H1 (cell line): ENCODE measurements around the gene TSPAN33. TPM values are rescaled to one million over a fixed set of nuclear protein-coding genes. Genes with fewer than 3 reads are reported as not detected.

ENCODE experiments used
- CTCF ChIA-PET: fragments of 300-600 bp; sonication (Branson Sonifier 250); formaldehyde crosslinking; loops from one replicate; lab custom pipeline; 2021; ENCODE audit not compliant: partially characterized antibody; lab: Charles Lee
- POLR2A ChIA-PET: fragments of 300-600 bp; sonication (Branson Sonifier 250); formaldehyde crosslinking; loops from one replicate; lab custom pipeline; 2021; ENCODE audit warnings: inconsistent platforms; ENCODE audit not compliant: partially characterized antibody; lab: Charles Lee
- DNase-seq, 2 experiments: peaks; one replicate each; pipeline versions ENCODE4 v3.0.0 to v3.0.0-alpha.2; 2010 to 2022; ENCODE audit warnings: low spot score in 2 of 2, low read depth in 1 of 2, mixed read lengths in 1 of 2
- FAIRE-seq: peaks from 2 replicates; lab custom pipeline; 2011; peaks lifted over from hg19 to GRCh38; lab: Jason Lieb, UNC
- H2AFZ ChIP-seq: 2 replicates; pipeline ENCODE4 v1.8.1; 2012; ENCODE audit warnings: low read length, inconsistent platforms
- H2AK5ac ChIP-seq: 2 replicates; pipeline ENCODE4 v1.6.1; 2013; ENCODE audit warnings: low read depth, low read length
- H2BK120ac ChIP-seq: replicated peaks from 2 replicates; pipeline ENCODE3; 2013; ENCODE audit warnings: low read depth, low read length, inconsistent platforms
- H2BK12ac ChIP-seq: 2 replicates; pipeline ENCODE4 v1.6.1; 2013; ENCODE audit warnings: low read depth, low read length
- H2BK15ac ChIP-seq: 2 replicates; pipeline ENCODE4 v1.6.1; 2013; ENCODE audit warnings: low read length
- H2BK20ac ChIP-seq: 2 replicates; pipeline ENCODE4 v1.6.1; 2013; ENCODE audit warnings: low read length
- H2BK5ac ChIP-seq: 2 replicates; pipeline ENCODE4 v1.6.1; 2013; ENCODE audit warnings: low read depth, low read length
- H3K14ac ChIP-seq: 2 replicates; pipeline ENCODE4 v1.6.1; 2013; ENCODE audit warnings: inconsistent platforms; ENCODE audit not compliant: insufficient read length
- H3K18ac ChIP-seq: 2 replicates; pipeline ENCODE4 v1.6.1; 2013; ENCODE audit warnings: low read length; ENCODE audit errors: extremely low read depth
- H3K23ac ChIP-seq: 2 replicates; pipeline ENCODE4 v1.6.1; 2013; ENCODE audit warnings: inconsistent platforms; ENCODE audit not compliant: insufficient read length
- H3K23me2 ChIP-seq: 2 replicates; pipeline ENCODE4 v1.6.1; 2013; ENCODE audit warnings: low read depth, low read length
- H3K27ac ChIP-seq: 2 replicates; pipeline ENCODE4 v1.6.1; 2011; ENCODE audit warnings: low read depth, low read length, inconsistent platforms
- H3K27me3 ChIP-seq, 4 experiments: replicated peaks in 1 of 4; 1 replicate in 1 of 4; 2 replicates in 3 of 4; pipeline versions ENCODE4 v1.6.1 to v1.8.1; 2011 to 2013; ENCODE audit warnings: low read length in 3 of 4, mild to moderate bottlenecking in 3 of 4, inconsistent platforms in 2 of 4, mixed read lengths in 2 of 4, moderate library complexity in 1 of 4; ENCODE audit not compliant: control insufficient read depth in 3 of 4, insufficient read depth in 3 of 4; ENCODE audit errors: extremely low read depth in 1 of 4
- H3K36me3 ChIP-seq, 4 experiments: 2 replicates each; pipeline versions ENCODE4 v1.6.1 to v1.8.1; 2011 to 2013; ENCODE audit warnings: mild to moderate bottlenecking in 4 of 4, low read length in 3 of 4, moderate library complexity in 2 of 4, control low read depth in 1 of 4, inconsistent platforms in 1 of 4; ENCODE audit not compliant: insufficient read depth in 4 of 4, control insufficient read depth in 2 of 4
- H3K4ac ChIP-seq: replicated peaks from 2 replicates; pipeline ENCODE3; 2013; ENCODE audit warnings: low read length, low read depth, mixed read lengths, inconsistent platforms; ENCODE audit not compliant: insufficient read length
- H3K4me1 ChIP-seq, 4 experiments: replicated peaks in 1 of 4; 1 replicate in 1 of 4; 2 replicates in 3 of 4; pipeline versions ENCODE4 v1.6.1 to v1.8.1; 2011 to 2013; ENCODE audit warnings: low read length in 3 of 4, inconsistent platforms in 2 of 4, mixed read lengths in 1 of 4; ENCODE audit not compliant: insufficient read depth in 4 of 4, control insufficient read depth in 3 of 4
- H3K4me2 ChIP-seq, 2 experiments: 2 replicates each; pipeline versions ENCODE4 v1.6.1 to v1.8.1; 2011 to 2013; ENCODE audit warnings: low read depth in 2 of 2, low read length in 2 of 2, control low read depth in 1 of 2, inconsistent platforms in 1 of 2, mild to moderate bottlenecking in 1 of 2; ENCODE audit not compliant: insufficient read depth in 1 of 2
- H3K4me3 ChIP-seq, 4 experiments: fragments of 200-600, 300-600 bp in 1 of 4; sonication (generic), shearing (Covaris generic), sonication (Bioruptor Twin) in 1 of 4; 2 replicates each; pipeline versions ENCODE4 v1.5.1 to v1.8.1; 2011 to 2016; ENCODE audit warnings: low read length in 4 of 4, low read depth in 3 of 4, control low read depth in 2 of 4, inconsistent platforms in 2 of 4, mild to moderate bottlenecking in 2 of 4, mixed read lengths in 1 of 4, moderate library complexity in 1 of 4; ENCODE audit not compliant: insufficient read depth in 2 of 4; ENCODE audit errors: extremely low read depth in 1 of 4
- H3K56ac ChIP-seq: replicated peaks from 2 replicates; pipeline ENCODE3; 2013; ENCODE audit warnings: low read depth, mild to moderate bottlenecking, mixed read lengths, low read length, inconsistent platforms; ENCODE audit not compliant: insufficient read length
- H3K79me1 ChIP-seq: 2 replicates; pipeline ENCODE4 v1.6.1; 2013; ENCODE audit warnings: low read depth, low read length, control low read depth
- H3K79me2 ChIP-seq, 2 experiments: 2 replicates each; pipeline versions ENCODE4 v1.6.1 to v1.8.1; 2012 to 2013; ENCODE audit warnings: low read length in 2 of 2, mild to moderate bottlenecking in 2 of 2, inconsistent platforms in 1 of 2; ENCODE audit not compliant: insufficient read depth in 2 of 2, control insufficient read depth in 1 of 2
- H3K9ac ChIP-seq, 4 experiments: replicated peaks in 1 of 4; 1 replicate in 1 of 4; 2 replicates in 3 of 4; pipeline versions ENCODE4 v1.6.1 to v1.8.1; 2011 to 2013; ENCODE audit warnings: low read depth in 3 of 4, low read length in 3 of 4, control low read depth in 2 of 4, mild to moderate bottlenecking in 2 of 4, moderate library complexity in 2 of 4, inconsistent platforms in 1 of 4; ENCODE audit errors: extremely low read depth in 1 of 4
- H3K9me3 ChIP-seq, 2 experiments: 2 replicates each; pipeline versions ENCODE4 v1.6.1 to v1.8.1; 2012 to 2013; ENCODE audit warnings: mild to moderate bottlenecking in 2 of 2, moderate library complexity in 2 of 2, control low read depth in 1 of 2, inconsistent platforms in 1 of 2, low read depth in 1 of 2, low read length in 1 of 2, mixed read lengths in 1 of 2; ENCODE audit not compliant: insufficient read depth in 2 of 2
- H4K20me1 ChIP-seq, 2 experiments: replicated peaks in 1 of 2; 2 replicates each; pipeline versions ENCODE3 to v1.8.1; 2011 to 2013; ENCODE audit warnings: inconsistent platforms in 2 of 2, low read length in 2 of 2, mild to moderate bottlenecking in 1 of 2; ENCODE audit not compliant: insufficient read depth in 2 of 2, control insufficient read depth in 1 of 2
- H4K5ac ChIP-seq: 2 replicates; pipeline ENCODE4 v1.6.1; 2013; ENCODE audit warnings: low read length, low read depth, mixed read lengths, inconsistent platforms; ENCODE audit not compliant: insufficient read length
- H4K8ac ChIP-seq: 2 replicates; pipeline ENCODE4 v1.8.0; 2013; ENCODE audit warnings: mild to moderate bottlenecking, moderate library complexity, low read length, inconsistent platforms; ENCODE audit not compliant: insufficient read depth; ENCODE audit errors: extremely low read depth
- H4K91ac ChIP-seq: replicated peaks from 2 replicates; pipeline ENCODE3; 2013; ENCODE audit warnings: low read length, mixed read lengths, inconsistent platforms; ENCODE audit not compliant: insufficient read length
- ATF2 ChIP-seq: IDR thresholded peaks from 2 replicates; pipeline ENCODE4 v1.6.1; 2012; ENCODE audit warnings: low read length, inconsistent platforms
- CBX8 ChIP-seq: fragments of 300-800, 300-1000 bp; sonication (generic); IDR thresholded peaks from 2 replicates; pipeline ENCODE4 v1.7.1; 2016; ENCODE audit warnings: low read depth, low read length, borderline replicate concordance
- CREB1 ChIP-seq: IDR thresholded peaks from 2 replicates; pipeline ENCODE4 v1.6.1; 2012; ENCODE audit warnings: inconsistent platforms
- EGR1 ChIP-seq: IDR thresholded peaks from 2 replicates; pipeline ENCODE4 v1.6.1; 2011; ENCODE audit warnings: low read depth, low read length, borderline replicate concordance
- KDM4A ChIP-seq: IDR thresholded peaks from one replicate; pipeline ENCODE4 v1.7.1; 2012; ENCODE audit warnings: low read depth, mild to moderate bottlenecking, moderate library complexity, low read length, inconsistent platforms; ENCODE audit not compliant: severe bottlenecking
- MAX ChIP-seq: IDR thresholded peaks from 2 replicates; pipeline ENCODE4 v1.6.1; 2012; ENCODE audit warnings: inconsistent platforms
- POLR2AphosphoS5 ChIP-seq: IDR thresholded peaks from 2 replicates; pipeline ENCODE4 v1.6.1; 2011; ENCODE audit warnings: low read depth, low read length
- SIN3A ChIP-seq, 2 experiments: IDR thresholded peaks in 1 of 2; conservative IDR thresholded peaks in 1 of 2; 2 replicates each; pipeline ENCODE4 v1.6.1; 2011 to 2012; ENCODE audit warnings: low read length in 2 of 2, improper control_type of control experiment in 1 of 2, low read depth in 1 of 2, mild to moderate bottlenecking in 1 of 2
- TBP ChIP-seq: IDR thresholded peaks from 2 replicates; pipeline ENCODE4 v1.6.1; 2011; ENCODE audit warnings: low read depth, low read length, improper control_type of control experiment
- WGBS, 2 experiments: shearing (Covaris generic) in 1 of 2; methylation state at CpG; one replicate each; pipeline versions ENCODE4 v1.1.6 to v1.1.7; 2013 to 2015; ENCODE audit warnings: low lambda C conversion rate in 2 of 2, mixed read lengths in 2 of 2, inconsistent platforms in 1 of 2, low coverage in 1 of 2, missing lambda C conversion rate in 1 of 2; ENCODE audit not compliant: insufficient replicate concordance in 2 of 2, insufficient coverage in 1 of 2, insufficient read length in 1 of 2; ENCODE audit errors: extremely low coverage in 1 of 2, missing lambda C conversion rate in 1 of 2; 5-methylcytosine and 5-hydroxymethylcytosine counted together
- polyA plus RNA-seq, 7 experiments: library from polyadenylated mRNA; depleted of rRNA in 3 of 7; stranded (reverse) in 5 of 7; unstranded in 2 of 7; fragments of >200 nt in 5 of 7; fragments of 200-250 nt in 2 of 7; gene quantifications; 1 replicate in 5 of 7; 2 replicates in 1 of 7; 4 replicates in 1 of 7; pipeline versions ENCODE4 v1.2.1 to v1.2.3, GENCODE V29; 2011 to 2013; ENCODE audit warnings: missing spikeins in 2 of 7, mixed read lengths in 2 of 7
- total RNA-seq: library from RNA; stranded (reverse); fragmentation: NEBNext Ultra II Directional; extraction: Animal tissue kit (Norgen Biotek cat#: 25700); gene quantifications from 2 replicates; pipeline ENCODE4 v1.2.1, GENCODE V29; 2021

The TSPAN33 gene
- total and polyA plus RNA-seq, 2 of the 8 experiments (the other 6 are each of a cell fraction or from before 2014, with no cell fraction given) = 42.8 to 47.1 TPM

- Histone ChIP-seq H2BK20ac (peak within 1 kb of the TSS; percentile 37; the same call in 1 of the 2 replicates), H3K23me2 (peaks cover 16% of the 10 kb centered on the region), H4K20me1 (peaks cover 13 to 14% of the 10 kb centered on the region in 2 experiments), H3K23ac (no peak within 1 kb of the TSS), H2BK5ac (peak within 1 kb of the TSS; percentile 48; the same call in 1 of the 2 replicates), H3K4me2 (peak within 1 kb of the TSS; percentile 91), H3K27ac (peak within 1 kb of the TSS; percentile 48; the same call in 1 of the 2 replicates), H3K9me3 (no peaks in the 10 kb centered on the region), H2BK15ac (0 out of 2 replicates have a peak within 1 kb of the TSS, but pooled peaks have one; percentile 54), H3K14ac (no peak within 1 kb of the TSS), H3K79me1 (peaks cover 10% of the 10 kb centered on the region), H4K8ac (peak within 1 kb of the TSS; percentile 86), H3K36me3 (peaks cover 0 to 6% (median 2%) of the 10 kb centered on the region in 4 experiments; a peak in 1 of 8 replicates), H3K27me3 (peaks cover 0 to 12% (median 6%) of the 10 kb centered on the region in 4 experiments; a peak in 4 of 7 replicates), H2BK12ac (peak within 1 kb of the TSS; percentile 85; the same call in 1 of the 2 replicates), H2AFZ (peak within 1 kb of the TSS; percentile 30; the same call in 1 of the 2 replicates), H3K9ac (peak within 1 kb of the TSS; percentile 81 to 96 (median 85)), H3K56ac (peak within 1 kb of the TSS; percentile 35), H2AK5ac (no peak within 1 kb of the TSS), H3K4ac (peak within 1 kb of the TSS; percentile 91), H3K18ac (peak within 1 kb of the TSS; percentile 84), H3K4me1 (peaks cover 4 to 12% (median 9%) of the 10 kb centered on the region in 4 experiments; a peak in 6 of 7 replicates), H4K5ac (no peak within 1 kb of the TSS), H2BK120ac (peak within 1 kb of the TSS; percentile 29), H3K4me3 (peak within 1 kb of the TSS; percentile 80 to 99 (median 90)), H4K91ac (peak within 1 kb of the TSS; percentile 45), H3K79me2 (peaks cover 24 to 42% of the 10 kb centered on the region in 2 experiments)
- ChIA-PET CTCF (interaction anchor here (0.8 to 1.6 kb wide), 3 partner anchors 22 to 25 kb away, joined by 3 to 6 read pairs (median 3); no protein-coding TSS in a partner anchor), POLR2A (interaction anchor here (0.7 to 7.9 kb wide), 17 partner anchors 8 to 77 kb away, joined by 3 to 116 read pairs (median 5); partner anchors contain the start of gene AHCYL2)
- no peak for FAIRE-seq
- 3% methylated on average over 16 of the region's 48 CpGs; no CpG with 5 or more reads in 1 of the 2 experiments for WGBS, 2 experiments
- peak; percentile 54 to 91 for DNase-seq
- TF ChIP-seq KDM4A (peak; percentile 83), ATF2 (no peak), EGR1 (peak; percentile 78; the same call in 1 of the 2 replicates), MAX (peak; percentile 73), SIN3A (conservative IDR thresholded peaks at IDR 0.05 in 1 of 2, IDR thresholded peaks at IDR 0.05 in 1 of 2; ENCODE audit: low read depth in 1 of 2, low read length in 2 of 2) (0 out of 4 replicates have a peak, but pooled peaks of 1 of the 2 experiments have one; percentile 27), POLR2AphosphoS5 (peak; percentile 85), TBP (peak; percentile 77; the same call in 1 of the 2 replicates), CBX8 (no peak), CREB1 (no peak; the same call in 1 of the 2 replicates)
Measured at GRCh38 chr7:129188372-129188891, 43.9 kb downstream of the TSPAN33 start, which contains the start of gene SMO. TSS of gene SMO (plus strand) at chr7:129188633. CDS start at chr7:129189152, 519 bp downstream.
